Activated CD4-positive, CD25-positive, alpha-beta regulatory T cell treated with anti-CD3 and anti-CD28 coated beads, Interleukin-2, amount 50 U/mL, for 16 hours (primary cell): Measurements from ENCODE around the gene RIT2.

ENCODE experiments used
- DNase-seq: peaks from one replicate; pipeline ENCODE4 v3.0.0-alpha.2; 2020; ENCODE audit warnings: low read depth, low spot score

Gene RIT2

DNA sequence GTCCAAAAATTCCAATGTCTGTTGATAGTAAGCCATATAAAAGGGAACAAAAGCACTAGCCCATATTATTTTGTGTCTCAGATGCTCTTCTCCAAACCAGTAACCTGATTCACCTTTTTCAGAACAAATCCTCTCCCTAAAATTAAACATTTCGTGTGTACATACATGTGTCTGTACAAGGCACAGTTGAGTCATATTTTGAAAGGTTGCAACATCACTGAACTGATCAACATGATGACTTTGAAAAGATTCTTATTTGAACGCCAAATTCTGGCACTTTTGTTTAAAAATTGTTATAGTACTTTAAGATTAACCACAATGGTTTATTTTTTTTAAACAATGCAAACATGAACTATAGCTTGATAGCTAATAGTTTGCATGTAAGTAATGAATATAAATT, 102.5 kb downstream of the RIT2 start:
- no peak for DNase-seq

DNA sequence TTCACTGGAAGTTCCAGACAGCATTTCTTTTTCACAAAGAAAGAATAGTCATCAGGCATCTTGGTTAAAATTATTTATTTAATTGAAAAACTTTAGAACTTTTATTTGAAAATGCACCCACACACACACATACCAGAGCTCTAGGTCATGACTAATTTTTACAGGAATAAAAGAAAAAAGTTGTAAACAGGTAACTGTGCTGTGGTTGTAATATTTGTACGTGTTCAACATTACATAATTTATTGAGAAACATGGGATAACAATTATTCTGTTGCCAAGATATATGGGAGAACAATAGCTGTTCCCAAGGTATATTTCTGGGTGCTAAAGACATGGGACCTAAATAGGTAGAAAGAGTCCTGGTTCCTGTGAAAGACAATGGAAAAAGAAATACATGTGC, 104.9 kb downstream of the RIT2 start:
- no peak for DNase-seq

DNA sequence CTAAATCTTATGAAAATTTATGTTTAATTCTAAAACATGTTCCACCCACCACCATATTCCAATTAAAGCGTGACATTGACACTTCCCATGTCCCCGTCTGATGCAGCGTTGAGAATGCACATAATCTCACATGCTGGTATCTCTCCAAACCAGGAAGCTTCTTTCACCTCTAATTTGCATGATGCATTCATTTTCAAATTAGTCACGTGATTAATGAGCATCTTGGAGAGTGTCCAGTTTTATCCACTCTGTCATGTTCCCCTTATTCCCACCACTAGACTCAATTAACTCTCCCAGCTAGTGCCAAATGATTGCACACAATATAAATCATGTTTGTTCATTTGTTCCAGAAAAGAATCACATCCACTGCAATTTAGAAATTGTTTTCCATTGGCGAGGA, 105.8 kb downstream of the RIT2 start:
- no peak for DNase-seq

DNA sequence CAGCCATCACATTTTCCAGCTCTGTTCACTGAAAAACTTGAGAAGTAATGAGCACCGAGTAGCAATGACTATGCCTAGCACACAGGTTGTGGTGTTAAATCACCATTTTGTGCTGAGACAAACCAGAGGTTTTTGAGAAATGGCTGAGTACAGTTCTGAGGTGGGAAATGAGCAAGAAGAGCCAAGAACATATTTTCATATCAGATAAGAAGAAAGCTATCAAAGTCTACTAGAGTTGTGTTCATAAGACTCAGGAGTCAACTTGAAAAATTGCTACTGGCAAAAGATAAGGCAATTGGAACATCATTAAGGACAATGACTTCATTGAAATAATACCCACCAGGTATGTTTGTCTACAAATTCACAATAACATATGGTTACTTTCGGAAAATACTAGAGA, 108.1 kb downstream of the RIT2 start:
- DNase-seq: no peak

DNA sequence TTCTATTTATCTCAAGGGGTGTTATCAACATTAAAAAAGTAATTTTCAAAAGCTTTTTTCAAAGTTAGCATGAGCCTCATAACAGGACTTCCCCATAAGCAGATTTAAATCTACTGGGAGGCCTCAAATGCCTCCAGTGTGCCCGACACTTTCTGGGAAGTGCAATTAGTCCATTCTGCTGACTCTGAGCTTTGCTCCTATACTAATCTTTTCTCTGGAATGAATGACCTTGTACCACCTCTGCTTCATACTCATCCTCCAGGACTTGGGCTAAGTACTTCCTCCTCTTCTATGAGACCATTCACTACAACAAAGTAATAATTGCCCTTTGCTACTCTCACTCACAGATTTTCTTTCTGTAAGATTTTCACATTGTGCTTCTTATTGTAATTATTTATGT, 111.1 kb downstream of the RIT2 start:
- DNase-seq: no peak

DNA sequence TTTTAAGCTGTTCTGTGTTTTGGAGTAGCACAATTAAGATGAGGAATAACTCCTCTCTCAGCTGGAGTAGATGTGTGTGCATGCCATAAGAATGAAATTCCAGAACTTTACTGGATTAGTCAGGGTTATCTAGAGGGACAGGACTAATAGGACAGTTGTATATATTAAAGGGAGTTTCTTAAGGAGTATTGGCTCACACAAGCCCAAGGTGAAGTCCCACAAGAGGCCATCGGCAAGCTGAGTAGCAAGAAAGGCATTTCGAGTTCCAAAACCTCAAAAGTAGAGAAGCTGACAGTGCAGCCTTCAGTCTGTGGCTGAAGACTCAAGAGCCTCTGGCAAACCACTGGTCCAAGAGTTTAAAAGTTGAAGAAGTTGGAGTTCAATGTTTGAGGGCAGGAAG, 113.7 kb downstream of the RIT2 start:
- no peak for DNase-seq

DNA sequence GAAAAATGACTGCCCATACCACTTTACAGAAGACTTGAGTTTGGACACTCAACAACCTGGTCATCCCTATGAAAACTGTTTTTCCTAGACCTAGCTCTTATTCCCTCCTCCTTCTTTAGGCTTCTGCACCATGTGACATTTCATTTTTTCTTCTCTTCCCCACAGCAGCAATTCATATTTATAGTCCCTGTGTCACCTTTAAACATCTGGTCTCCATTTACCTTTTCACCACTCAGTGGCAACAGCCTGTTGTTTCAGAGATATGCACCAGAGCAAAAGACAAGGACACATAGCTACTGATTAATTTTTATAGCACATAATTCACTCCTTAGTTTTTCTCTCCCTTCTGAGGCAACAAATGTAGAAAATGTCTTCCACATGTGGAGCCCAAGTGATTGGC, 118.7 kb downstream of the RIT2 start:
- no peak for DNase-seq

DNA sequence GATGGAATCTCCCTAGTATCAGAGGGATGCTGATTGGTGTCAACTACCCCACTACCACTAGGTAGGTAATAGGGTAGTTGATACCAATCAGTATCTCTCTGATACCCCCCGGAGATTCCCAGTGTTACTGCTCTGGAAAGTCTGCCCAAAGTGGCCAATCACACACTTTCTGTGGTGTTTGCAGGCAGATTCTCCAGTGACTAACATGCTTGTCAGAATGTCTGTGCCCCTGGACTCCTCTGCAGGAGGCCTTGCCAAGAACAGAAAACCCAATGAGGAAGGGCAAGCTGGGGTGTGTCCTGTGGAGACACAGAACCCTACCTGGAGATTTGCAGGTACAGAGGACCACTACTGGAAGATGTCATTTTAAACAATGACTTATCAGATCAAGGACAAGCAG, 135.1 kb downstream of the RIT2 start:
- no peak for DNase-seq

DNA sequence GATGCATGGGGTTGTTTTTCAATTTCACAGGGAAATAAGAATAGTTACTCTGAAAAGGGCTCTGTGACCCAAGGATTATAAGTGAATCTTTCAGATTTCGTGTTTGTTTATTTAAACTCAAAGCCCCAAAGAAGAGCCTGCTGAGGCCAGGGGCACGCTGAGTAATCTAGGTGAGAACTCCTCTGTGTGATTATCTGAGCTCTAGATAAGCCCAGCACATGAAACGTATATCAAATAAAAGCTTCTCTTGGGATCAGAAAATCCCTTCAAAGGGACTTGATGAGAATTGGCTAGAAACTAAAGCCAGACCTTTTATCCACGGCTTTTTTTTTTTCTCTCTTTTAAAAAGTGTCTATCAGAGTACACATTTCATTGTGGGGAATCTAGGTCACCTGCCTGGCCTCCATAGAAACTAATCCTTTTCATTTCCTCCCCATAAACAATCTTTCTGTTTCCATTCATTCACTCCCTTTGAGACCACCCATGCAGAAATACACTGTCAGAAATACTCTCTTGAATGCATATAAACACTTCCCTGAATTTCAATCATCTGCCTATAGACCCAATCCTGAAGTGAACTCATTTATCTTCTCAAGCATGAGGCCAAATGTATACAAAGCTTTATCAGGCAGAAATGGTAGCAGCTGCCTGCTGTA, 137.4 kb downstream of the RIT2 start:
- DNase-seq: no peak

DNA sequence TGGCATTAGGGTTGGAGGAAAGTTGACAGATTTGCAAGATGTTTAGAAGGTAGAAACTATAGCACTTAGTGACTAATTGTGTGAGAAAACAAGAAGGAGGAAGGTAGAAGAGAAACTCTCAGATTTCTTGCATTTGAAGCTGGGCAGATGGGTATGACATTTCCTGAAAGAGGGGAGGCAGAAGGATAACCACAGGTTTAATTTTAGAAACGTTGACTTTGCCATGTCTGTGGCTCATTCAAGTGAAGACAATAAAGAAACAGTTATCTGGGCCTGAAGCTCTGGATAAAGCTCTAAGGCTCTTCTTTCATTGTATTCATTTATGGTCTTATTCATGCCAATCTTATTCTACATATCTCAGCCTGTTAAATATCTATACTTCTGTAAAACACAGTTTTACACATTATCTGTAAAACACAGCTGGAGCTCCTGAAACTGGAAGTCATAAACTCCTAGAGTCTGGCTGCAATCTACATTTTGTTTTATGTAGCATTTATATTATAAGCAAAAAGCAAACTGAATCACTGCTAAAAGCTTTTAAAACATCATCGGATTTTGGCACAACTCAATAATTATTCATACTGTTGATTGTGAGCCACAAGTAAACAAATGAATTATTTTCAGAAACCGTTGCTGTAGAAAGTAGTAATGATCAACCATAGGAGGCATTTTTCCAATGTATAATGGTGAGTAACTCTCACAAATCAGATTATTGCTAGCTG, 138.5 kb downstream of the RIT2 start:
- DNase-seq: no peak

DNA sequence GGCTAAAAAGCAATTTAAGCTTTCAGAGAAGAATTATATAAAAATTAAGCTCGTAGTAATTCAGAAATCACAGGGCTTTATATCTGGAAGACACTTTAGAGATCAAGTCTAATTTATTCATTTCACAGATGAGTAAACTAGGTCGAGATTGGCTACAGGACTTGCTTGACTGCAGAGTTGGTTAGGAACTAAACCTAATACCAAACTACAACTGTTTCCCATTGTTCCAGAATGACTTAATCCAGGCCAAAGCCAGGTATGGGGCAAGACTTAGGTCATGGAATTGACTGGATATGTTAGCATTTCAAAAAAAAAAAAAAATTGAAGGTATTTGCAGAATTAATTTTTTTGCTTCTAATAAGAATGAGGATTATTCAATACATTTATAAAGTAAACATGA, 146.1 kb downstream of the RIT2 start:
- DNase-seq: no peak

DNA sequence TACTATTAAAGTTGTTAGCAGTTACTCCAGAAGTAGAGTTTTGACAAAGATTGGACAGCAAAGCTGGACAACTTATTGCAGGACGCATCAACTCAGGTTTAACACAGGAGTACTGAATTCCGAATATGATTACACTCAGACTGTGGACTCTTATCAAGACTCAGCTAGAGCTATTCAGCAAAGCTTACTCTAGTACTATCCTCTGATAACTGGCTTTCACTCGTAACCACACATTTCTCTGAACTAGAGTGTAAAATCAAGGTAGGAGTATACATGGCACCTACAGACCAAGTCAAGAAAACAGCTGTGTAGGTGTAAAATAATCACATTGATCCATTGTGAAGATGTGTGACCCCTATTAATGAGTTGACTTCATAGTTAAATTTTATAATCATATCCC, 154.2 kb downstream of the RIT2 start:
- no peak for DNase-seq

DNA sequence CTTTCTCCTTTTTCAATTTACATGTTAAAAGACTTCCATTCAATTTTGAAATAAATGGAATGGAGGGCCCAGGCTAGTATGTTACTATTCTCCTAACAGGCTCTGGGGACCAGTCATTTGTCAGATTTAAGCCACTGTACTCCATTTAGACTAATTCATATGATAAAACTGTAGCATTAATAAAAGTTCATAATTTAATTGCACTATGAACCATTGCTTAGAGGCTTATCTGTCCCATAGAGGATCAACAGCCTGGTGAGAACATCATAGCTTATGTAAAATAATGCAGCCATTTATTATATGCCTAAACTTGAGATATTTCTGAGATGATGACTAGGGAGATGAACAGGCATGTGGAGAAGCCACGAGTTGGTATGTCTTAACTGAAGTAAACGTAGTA, 156.0 kb downstream of the RIT2 start:
- DNase-seq: no peak

DNA sequence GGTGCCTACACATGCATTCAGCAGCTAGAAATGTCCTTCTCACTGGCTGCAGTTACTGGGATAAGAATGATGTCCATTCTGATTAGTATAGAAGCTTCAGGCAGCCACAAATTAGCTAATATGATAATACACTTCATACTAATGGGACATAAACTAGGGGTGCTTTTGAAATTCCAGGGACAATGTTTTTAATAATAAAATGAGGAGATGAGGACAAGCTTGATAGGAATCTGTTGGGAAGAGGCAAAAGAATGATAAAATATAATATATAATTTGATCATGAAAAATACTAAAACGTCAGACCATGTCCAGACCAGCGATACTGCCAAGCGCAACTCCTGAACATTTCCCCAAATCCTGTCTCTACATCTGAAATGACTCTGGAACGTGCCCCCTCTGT, 157.1 kb downstream of the RIT2 start:
- no peak for DNase-seq

DNA sequence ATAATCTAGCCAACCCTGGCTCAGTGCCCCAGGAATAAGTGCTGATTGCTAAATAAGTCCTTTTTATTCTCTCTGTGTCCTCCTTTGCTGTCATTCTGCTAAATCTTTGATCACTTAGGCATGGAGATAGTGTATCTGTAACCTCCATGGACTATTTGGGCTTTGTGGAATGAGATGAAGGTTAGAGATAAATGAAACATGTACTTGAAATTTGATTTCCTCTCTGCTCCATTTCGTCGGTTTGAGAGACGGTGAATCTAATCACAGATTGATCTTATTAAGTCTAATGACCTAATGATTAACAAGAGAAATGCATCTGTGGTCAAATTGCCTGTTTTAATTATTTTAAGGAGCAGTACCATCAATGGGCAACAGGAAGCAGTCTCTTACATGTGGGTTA, 159.2 kb downstream of the RIT2 start:
- no peak for DNase-seq

DNA sequence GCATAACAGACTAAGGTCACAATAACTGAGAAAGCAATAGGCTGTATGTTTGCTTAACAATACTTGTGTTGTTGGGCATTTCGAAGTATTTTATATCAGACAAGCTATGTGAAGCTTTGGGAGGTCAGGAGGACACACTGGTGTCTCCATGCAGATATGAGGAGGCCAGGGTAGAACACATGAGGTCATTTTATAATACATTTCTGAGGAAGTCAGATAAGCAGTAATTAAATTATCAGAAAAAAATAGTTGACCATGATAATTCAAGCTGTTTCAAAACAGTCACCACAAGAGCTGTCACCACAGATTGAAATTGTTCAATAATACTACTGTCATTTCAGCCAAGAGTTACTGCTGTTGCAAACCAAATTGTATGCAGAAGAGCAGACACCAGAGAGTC, 160.6 kb downstream of the RIT2 start:
- DNase-seq: no peak

DNA sequence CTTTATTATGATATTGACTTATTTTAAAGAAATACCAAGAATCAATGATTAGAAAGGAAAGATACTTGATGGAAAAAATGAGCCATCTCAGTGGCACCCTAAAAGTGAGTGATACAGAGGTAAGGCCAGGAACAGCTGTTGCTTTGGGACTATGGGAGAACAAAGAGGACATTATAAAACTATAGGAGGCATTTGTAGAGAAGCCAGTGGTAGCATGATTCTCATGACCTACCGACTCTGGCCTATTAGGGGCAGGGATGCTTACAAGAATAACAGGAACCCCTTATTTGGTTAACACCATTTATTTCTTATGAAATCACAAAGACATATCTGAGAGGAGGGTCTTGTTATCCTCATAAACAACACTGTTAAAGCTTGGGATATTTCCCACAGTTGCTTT, 162.2 kb downstream of the RIT2 start:
- DNase-seq: no peak

DNA sequence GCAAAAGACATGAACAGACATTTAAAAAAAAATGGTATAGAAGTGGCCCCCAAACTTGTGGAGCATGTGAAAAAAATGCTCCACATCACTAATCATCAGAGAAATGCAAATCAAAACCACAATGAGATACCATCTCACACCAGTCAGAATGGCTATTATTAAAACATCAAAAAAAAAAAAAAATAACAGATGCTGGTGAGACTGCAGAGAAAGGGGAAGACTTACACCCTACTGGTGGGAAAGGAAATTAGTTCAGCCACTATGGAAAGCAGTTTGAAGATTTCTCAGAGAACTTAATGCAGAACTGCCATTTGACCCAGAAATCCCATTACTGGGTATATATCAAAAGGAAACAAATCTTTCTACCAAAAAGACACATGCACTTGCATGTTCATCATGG, 164.8 kb downstream of the RIT2 start:
- no peak for DNase-seq

DNA sequence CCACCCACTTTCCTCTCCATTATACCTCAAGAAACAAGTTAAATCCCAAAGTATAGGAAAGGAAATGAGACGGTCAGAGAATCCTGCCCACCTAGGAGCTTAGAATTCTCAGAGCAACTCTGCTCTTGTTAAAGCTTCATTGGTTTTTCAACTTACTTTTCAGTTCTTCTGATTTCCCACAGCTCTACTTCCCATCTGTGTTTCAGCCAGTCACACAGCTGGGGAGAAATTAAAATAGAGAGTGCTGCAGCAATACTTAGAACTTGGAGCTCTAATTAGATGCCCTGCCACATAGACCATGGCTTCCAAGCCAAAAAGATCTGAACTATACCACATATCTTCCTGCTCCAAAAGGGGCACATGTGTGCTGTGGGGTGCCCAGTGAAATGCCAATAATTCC, 166.7 kb downstream of the RIT2 start:
- DNase-seq: no peak

DNA sequence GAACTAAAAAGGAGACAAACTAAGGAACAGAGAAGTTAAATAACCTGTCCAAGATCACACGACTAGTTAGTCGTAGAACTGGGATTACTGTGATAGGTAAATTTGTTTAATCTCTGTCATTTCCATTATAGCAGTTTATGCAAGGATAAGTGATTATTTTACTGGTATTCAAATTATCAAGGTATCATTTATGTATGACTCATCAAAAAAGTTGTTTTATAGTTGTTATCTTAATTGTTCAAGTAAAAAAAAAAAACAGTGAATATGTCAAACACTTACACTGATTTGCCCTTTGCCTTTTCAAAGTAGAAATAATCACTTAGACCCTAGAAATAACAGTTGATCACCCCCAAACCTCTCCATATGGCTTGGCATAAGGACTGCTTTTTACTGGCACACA, 173.6 kb downstream of the RIT2 start:
- DNase-seq: no peak

DNA sequence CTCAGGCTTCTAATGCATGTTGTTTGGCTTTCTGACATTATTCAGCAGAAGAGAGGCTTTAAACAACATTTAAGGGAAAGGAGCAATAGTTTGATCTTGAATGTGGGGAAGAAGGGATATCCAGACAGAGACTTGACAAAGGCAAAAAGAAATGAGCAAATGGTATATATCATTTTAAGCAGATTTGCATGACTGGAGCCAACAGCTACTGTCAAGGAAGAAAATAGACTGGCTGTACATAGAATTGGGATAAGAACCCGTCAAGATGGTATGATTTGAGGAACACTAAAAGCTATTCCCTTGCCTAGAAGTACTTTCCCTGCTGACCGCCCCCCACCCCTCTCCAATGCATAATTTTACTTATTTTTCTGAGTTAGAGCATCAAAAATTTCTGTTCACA, 174.5 kb downstream of the RIT2 start:
- DNase-seq: no peak

DNA sequence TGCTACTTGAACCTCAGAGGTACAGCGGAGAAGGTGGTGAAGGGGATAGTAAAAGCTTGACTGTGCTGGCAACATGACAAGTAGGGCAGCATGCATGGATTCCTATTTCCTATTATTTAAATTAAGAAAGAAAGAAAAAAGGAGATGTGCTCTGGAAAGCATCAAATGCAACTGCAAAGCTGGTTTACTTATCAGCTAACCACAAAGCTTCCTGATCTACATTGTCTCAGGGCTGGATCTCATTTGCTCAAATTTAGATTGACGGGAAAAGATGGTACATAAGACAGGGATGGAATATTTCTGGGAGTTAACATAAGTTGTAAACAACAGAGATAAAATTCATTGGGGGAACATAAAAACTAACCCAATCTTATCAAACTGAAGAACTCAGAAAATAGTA, 178.0 kb downstream of the RIT2 start:
- no peak for DNase-seq

DNA sequence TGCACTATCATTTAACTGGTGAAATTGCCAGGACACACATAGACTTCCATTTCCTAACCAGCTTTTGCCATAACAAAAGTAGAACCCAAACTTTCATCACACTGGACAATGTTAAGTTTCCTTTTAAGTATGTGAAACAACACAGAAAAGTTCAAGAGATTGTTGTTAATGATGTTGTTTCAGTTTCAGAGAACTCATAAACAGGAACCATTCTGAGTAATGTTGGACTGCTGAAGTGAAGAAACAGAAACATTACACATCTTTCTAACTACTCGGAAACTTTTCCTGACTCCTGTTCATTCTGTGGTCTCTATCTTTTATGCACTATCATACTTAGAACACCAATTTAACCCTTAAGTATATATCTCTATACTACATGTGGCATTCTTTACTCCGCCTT, 179.2 kb downstream of the RIT2 start:
- no peak for DNase-seq

DNA sequence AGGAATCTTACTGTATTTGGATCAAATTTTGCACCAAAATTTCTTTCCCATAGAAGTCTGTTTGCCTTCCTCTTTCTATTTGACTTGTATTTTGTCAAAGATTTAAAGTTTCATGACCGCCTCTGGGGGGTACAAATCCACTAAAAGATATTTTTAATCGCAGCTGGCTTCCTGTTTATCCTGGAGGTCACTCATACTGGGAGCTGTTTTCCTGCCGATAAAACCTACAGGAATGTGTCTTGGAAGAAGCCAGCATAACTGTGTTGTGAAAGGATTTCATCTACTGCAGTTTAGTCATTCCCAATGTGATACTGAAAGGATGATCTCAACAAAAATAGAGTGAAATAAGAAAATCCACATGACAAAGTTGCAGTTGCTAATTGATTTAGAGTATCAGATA, 184.0 kb downstream of the RIT2 start:
- no peak for DNase-seq
